Liver (tissue), 9 donors: Measurements from ENCODE around the gene POLR2C. TPM values are rescaled to one million over a fixed set of nuclear protein-coding genes. Genes with fewer than 3 reads are reported as not detected.

ENCODE experiments used
- DNase-seq: peaks from one replicate; pipeline ENCODE4 v3.0.0-alpha.2; 2017; ENCODE audit warnings: low spot score
- H3K27ac ChIP-seq, 2 donors: one replicate each; pipeline ENCODE4 v1.7.0; 2013; ENCODE audit warnings: inconsistent platforms in 2 of 2, low read length in 2 of 2, control low read depth in 1 of 2, low read depth in 1 of 2, mild to moderate bottlenecking in 1 of 2
- H3K27me3 ChIP-seq, 4 donors: one replicate each; pipeline versions ENCODE4 v1.6.1 to v1.7.0; 2013; ENCODE audit warnings: low read length in 3 of 4, inconsistent platforms in 1 of 4, mild to moderate bottlenecking in 1 of 4, moderate library complexity in 1 of 4; ENCODE audit not compliant: control insufficient read depth in 4 of 4, insufficient read depth in 4 of 4
- H3K36me3 ChIP-seq, 4 donors: one replicate each; pipeline versions ENCODE4 v1.6.1 to v1.7.0; 2013; ENCODE audit warnings: low read length in 3 of 4, mild to moderate bottlenecking in 3 of 4, low read depth in 1 of 4, moderate library complexity in 1 of 4; ENCODE audit not compliant: control insufficient read depth in 4 of 4, insufficient read depth in 3 of 4
- H3K4me1 ChIP-seq, 4 donors: one replicate each; pipeline versions ENCODE4 v1.6.1 to v1.7.0; 2013; ENCODE audit warnings: low read length in 3 of 4, mild to moderate bottlenecking in 3 of 4, moderate library complexity in 1 of 4; ENCODE audit not compliant: control insufficient read depth in 4 of 4, insufficient read depth in 4 of 4
- H3K4me3 ChIP-seq, 3 donors: one replicate each; pipeline versions ENCODE4 v1.6.1 to v1.7.0; 2013; ENCODE audit warnings: low read length in 3 of 3, control low read depth in 1 of 3, low read depth in 1 of 3, mild to moderate bottlenecking in 1 of 3
- H3K9ac ChIP-seq, 2 donors: one replicate each; pipeline ENCODE4 v1.7.0; 2013; ENCODE audit warnings: low read length in 2 of 2, mild to moderate bottlenecking in 2 of 2, moderate library complexity in 2 of 2, control low read depth in 1 of 2, low read depth in 1 of 2
- H3K9me3 ChIP-seq, 4 donors: one replicate each; pipeline versions ENCODE4 v1.6.1 to v1.7.0; 2013; ENCODE audit warnings: low read length in 3 of 4; ENCODE audit not compliant: control insufficient read depth in 4 of 4
- EGR1 ChIP-seq, 2 donors: IDR thresholded peaks; 2 replicates each; pipeline ENCODE4 v1.6.1; 2016 to 2018; ENCODE audit warnings: antibody characterized with exemption in 2 of 2, low read depth in 2 of 2
- FOXA1 ChIP-seq: IDR thresholded peaks from 2 replicates; pipeline ENCODE4 v1.6.1; 2016; ENCODE audit warnings: antibody characterized with exemption
- GABPA ChIP-seq, 2 donors: IDR thresholded peaks in 1 of 2; conservative IDR thresholded peaks in 1 of 2; 2 replicates each; pipeline ENCODE4 v1.6.1; 2016; ENCODE audit warnings: antibody characterized with exemption in 2 of 2, mild to moderate bottlenecking in 1 of 2, moderate library complexity in 1 of 2
- HNF4A ChIP-seq, 2 donors: conservative IDR thresholded peaks; 2 replicates each; pipeline ENCODE4 v1.6.1; 2016; ENCODE audit warnings: antibody characterized with exemption in 2 of 2, mild to moderate bottlenecking in 2 of 2
- HNF4G ChIP-seq: IDR thresholded peaks from 2 replicates; pipeline ENCODE4 v1.6.1; 2016; ENCODE audit warnings: antibody characterized with exemption
- JUND ChIP-seq, 2 donors: IDR thresholded peaks; 2 replicates each; pipeline ENCODE4 v1.6.1; 2016; ENCODE audit warnings: antibody characterized with exemption in 2 of 2
- NR2F2 ChIP-seq: IDR thresholded peaks from 2 replicates; pipeline ENCODE4 v1.6.1; 2016; ENCODE audit warnings: antibody characterized with exemption
- RAD21 ChIP-seq, 2 donors: IDR thresholded peaks; 2 replicates each; pipeline ENCODE4 v1.6.1; 2016; ENCODE audit warnings: antibody characterized with exemption in 2 of 2, mild to moderate bottlenecking in 2 of 2
- RXRA ChIP-seq, 2 donors: IDR thresholded peaks; 2 replicates each; pipeline ENCODE4 v1.6.1; 2017 to 2018; ENCODE audit warnings: antibody characterized with exemption in 2 of 2, mild to moderate bottlenecking in 1 of 2
- TAF1 ChIP-seq: conservative IDR thresholded peaks from 2 replicates; pipeline ENCODE4 v1.6.1; 2016; ENCODE audit warnings: antibody characterized with exemption, mild to moderate bottlenecking
- YY1 ChIP-seq: IDR thresholded peaks from 2 replicates; pipeline ENCODE4 v1.6.1; 2016; ENCODE audit warnings: antibody characterized with exemption, mild to moderate bottlenecking
- WGBS: extraction: QIAGEN DNeasy Blood & Tissue Kit; methylation state at CpG from one replicate; pipeline ENCODE4 v1.1.7; 2013; 5-methylcytosine and 5-hydroxymethylcytosine counted together
- polyA plus RNA-seq, 2 donors: library from polyadenylated mRNA; stranded (reverse) in 1 of 2; unstranded in 1 of 2; fragments of 200-250 nt in 1 of 2; fragments of >200 nt in 1 of 2; fragmentation: Nextera tagmentation in 1 of 2; extraction: Ambion mirVana in 1 of 2; gene quantifications; one replicate each; pipeline versions ENCODE4 v1.2.1 to v1.2.3, GENCODE V29; 2013 to 2015
- total RNA-seq, 2 donors: library from RNA; depleted of rRNA; stranded (reverse); fragments of >200 nt; gene quantifications; one replicate each; pipeline ENCODE4 v1.2.3, GENCODE V29; 2014
- TF ChIP-seq, protein P1 (sequence below): IDR thresholded peaks from 2 replicates; pipeline ENCODE4 v1.6.1; 2016; ENCODE audit warnings: antibody characterized with exemption
- TF ChIP-seq, protein P2 (sequence below): IDR thresholded peaks from 2 replicates; pipeline ENCODE4 v1.6.1; 2016; ENCODE audit warnings: antibody characterized with exemption, mild to moderate bottlenecking
- TF ChIP-seq, protein P3 (sequence below): IDR thresholded peaks from 2 replicates; pipeline ENCODE4 v1.6.1; 2016; ENCODE audit warnings: antibody characterized with exemption
- TF ChIP-seq, protein P4 (sequence below): IDR thresholded peaks from 2 replicates; pipeline ENCODE4 v1.6.1; 2016; ENCODE audit warnings: antibody characterized with exemption
- donor health status: healthy.
- donor health status: healthy.
- donor health status: healthy.
- donor health status: healthy.
- donor health status: healthy.

The POLR2C gene
- total and polyA plus RNA-seq, 4 donors = 25.4 to 68.0 (median 51.3) TPM

DNA sequence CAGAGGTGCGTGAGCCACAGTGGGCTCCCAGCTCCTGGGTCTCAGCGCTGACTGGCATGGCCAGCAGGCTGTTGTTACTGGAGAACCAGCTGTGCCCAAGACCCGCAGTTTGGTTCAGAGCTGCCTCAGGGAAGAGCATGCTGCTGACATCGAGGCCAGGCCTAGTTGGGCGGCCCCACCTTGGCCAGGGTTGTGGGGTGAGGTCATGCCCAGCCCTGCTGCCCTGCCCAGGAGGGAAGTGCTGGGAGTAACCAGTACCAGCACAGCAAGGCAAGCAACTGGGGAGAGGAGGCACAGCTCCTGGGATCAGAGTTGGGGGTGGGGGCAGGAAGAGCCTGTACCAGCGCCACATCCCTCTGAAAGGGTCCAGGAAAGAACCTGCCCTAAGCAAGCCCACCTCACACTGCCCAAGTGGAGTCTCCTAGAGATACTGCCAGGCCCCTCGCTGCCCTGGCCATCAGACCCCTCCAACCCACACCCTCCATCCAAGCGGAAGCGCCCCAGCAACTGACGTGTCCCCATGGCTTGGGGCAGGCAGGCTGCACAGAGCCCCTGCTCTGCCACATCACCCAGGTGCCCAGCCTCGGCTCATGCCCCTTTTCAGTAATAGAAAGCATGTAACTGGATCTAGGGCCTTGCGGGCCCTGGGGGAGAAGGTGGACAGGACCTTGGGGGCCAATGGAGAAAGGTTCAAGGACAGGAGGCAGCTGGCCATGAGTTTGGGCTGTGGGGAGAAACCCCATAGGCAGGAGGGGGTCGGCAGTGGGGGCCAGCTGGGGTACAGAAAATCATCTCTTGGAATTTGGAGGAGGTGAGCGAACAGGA lies 22.8 kb downstream of the POLR2C start:
- peak overlapping the region; percentile 64 to 68 for H3K27ac ChIP-seq
- TF ChIP-seq HNF4G = no peak
- TF ChIP-seq, protein P1, sequence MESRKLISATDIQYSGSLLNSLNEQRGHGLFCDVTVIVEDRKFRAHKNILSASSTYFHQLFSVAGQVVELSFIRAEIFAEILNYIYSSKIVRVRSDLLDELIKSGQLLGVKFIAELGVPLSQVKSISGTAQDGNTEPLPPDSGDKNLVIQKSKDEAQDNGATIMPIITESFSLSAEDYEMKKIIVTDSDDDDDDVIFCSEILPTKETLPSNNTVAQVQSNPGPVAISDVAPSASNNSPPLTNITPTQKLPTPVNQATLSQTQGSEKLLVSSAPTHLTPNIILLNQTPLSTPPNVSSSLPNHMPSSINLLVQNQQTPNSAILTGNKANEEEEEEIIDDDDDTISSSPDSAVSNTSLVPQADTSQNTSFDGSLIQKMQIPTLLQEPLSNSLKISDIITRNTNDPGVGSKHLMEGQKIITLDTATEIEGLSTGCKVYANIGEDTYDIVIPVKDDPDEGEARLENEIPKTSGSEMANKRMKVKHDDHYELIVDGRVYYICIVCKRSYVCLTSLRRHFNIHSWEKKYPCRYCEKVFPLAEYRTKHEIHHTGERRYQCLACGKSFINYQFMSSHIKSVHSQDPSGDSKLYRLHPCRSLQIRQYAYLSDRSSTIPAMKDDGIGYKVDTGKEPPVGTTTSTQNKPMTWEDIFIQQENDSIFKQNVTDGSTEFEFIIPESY = no peak
- TF ChIP-seq FOXA1 = no peak
- no peak for TF ChIP-seq HNF4A (conservative IDR thresholded peaks at IDR 0.05)
- TF ChIP-seq EGR1 (IDR thresholded peaks at IDR 0.05; ENCODE audit: low read depth in 2 of 2) = no peak
- TF ChIP-seq JUND (IDR thresholded peaks at IDR 0.05) = no peak
- no peak for TF ChIP-seq GABPA (IDR thresholded peaks at IDR 0.05 in 1 of 2, conservative IDR thresholded peaks at IDR 0.05 in 1 of 2)
- TF ChIP-seq TAF1 = no peak
- no peak for TF ChIP-seq NR2F2
- TF ChIP-seq RXRA (IDR thresholded peaks at IDR 0.05) = no peak
- TF ChIP-seq, protein P2, sequence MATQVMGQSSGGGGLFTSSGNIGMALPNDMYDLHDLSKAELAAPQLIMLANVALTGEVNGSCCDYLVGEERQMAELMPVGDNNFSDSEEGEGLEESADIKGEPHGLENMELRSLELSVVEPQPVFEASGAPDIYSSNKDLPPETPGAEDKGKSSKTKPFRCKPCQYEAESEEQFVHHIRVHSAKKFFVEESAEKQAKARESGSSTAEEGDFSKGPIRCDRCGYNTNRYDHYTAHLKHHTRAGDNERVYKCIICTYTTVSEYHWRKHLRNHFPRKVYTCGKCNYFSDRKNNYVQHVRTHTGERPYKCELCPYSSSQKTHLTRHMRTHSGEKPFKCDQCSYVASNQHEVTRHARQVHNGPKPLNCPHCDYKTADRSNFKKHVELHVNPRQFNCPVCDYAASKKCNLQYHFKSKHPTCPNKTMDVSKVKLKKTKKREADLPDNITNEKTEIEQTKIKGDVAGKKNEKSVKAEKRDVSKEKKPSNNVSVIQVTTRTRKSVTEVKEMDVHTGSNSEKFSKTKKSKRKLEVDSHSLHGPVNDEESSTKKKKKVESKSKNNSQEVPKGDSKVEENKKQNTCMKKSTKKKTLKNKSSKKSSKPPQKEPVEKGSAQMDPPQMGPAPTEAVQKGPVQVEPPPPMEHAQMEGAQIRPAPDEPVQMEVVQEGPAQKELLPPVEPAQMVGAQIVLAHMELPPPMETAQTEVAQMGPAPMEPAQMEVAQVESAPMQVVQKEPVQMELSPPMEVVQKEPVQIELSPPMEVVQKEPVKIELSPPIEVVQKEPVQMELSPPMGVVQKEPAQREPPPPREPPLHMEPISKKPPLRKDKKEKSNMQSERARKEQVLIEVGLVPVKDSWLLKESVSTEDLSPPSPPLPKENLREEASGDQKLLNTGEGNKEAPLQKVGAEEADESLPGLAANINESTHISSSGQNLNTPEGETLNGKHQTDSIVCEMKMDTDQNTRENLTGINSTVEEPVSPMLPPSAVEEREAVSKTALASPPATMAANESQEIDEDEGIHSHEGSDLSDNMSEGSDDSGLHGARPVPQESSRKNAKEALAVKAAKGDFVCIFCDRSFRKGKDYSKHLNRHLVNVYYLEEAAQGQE = no peak
- TF ChIP-seq YY1 = no peak
- TF ChIP-seq, protein P3, sequence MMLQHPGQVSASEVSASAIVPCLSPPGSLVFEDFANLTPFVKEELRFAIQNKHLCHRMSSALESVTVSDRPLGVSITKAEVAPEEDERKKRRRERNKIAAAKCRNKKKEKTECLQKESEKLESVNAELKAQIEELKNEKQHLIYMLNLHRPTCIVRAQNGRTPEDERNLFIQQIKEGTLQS = no peak
- TF ChIP-seq, protein P4, sequence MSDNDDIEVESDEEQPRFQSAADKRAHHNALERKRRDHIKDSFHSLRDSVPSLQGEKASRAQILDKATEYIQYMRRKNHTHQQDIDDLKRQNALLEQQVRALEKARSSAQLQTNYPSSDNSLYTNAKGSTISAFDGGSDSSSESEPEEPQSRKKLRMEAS = no peak
- no peak for TF ChIP-seq RAD21 (IDR thresholded peaks at IDR 0.05)
- H3K27me3 ChIP-seq = no peaks in the 10 kb centered on the region
- H3K36me3 ChIP-seq = no peaks in the 10 kb centered on the region
- H3K9ac ChIP-seq = peak overlapping the region; percentile 50 to 67
- H3K4me3 ChIP-seq = peak overlapping the region; percentile 78 to 98 (median 82)
- WGBS = 71% methylated on average over 14 of the region's 14 CpGs
- H3K9me3 ChIP-seq = no peaks in the 10 kb centered on the region
- DNase-seq = no peak
- H3K4me1 ChIP-seq = peaks cover 9 to 27% (median 18%) of the 10 kb centered on the region in 4 donors
